Stomach (tissue), 4 donors: ENCODE results near the gene UBLCP1.

Experiments used
- CTCF ChIP-seq, 7 experiments: fragments of 450-650 bp in 4 of 7; fragments of 200-600 bp in 3 of 7; sonication (generic) in 3 of 7; IDR thresholded peaks; one replicate each; pipeline ENCODE4 v1.5.1; 2016 to 2019; ENCODE audit warnings: antibody characterized with exemption in 7 of 7, control low read depth in 2 of 7, mild to moderate bottlenecking in 1 of 7
- POLR2A ChIP-seq, 4 donors: fragments of 450-650 bp; IDR thresholded peaks; one replicate each; pipeline ENCODE4 v1.6.1; 2016; ENCODE audit warnings: antibody characterized with exemption in 4 of 4, control low read depth in 2 of 4, mild to moderate bottlenecking in 1 of 4, moderate library complexity in 1 of 4

DNA sequence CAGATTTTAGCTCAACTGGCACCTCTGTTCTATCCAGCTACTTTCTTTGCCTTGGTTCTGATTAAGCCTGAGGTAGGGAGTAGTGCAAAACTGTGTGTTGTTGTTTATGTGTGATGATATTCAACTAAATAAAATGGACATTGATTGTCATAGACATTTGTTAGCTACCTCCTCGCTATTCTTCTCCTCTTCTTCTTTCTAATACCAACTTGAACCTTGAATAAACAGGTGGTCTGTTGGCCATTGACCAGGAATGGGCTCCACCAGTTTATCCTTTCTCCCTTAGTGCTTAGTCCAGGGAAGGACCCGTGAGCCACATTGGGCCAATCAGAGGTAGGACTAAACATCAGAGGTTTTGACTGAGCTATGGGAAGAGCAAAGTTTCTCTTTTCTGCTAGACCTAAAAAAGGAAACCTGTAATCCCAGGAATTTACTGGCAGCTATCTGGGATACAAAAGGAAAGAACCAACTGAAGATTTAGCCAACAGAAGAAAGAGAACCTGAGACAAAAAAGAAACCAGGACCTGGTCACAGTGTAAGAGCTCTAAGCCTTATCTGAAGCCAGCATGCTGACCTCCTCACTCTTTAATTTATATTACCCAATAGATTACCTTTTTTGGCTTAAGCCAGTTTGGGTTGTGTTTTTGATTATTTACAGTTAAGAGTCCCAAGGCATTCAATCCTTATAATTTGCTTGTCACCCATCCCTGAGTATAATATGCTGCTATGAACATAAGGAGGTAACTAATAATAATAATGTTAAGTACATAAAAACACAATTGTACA, 48.4 kb upstream of the UBLCP1 start:
- TF ChIP-seq CTCF (IDR thresholded peaks at IDR 0.05) (no peak), POLR2A (IDR thresholded peaks at IDR 0.05) (no peak)
